Ramos (cell line): ENCODE measurements around the gene BYSL.

Experiments used
- in situ Hi-C: fragments of 300-500 bp; cut with MboI; formaldehyde crosslinking; loops from one replicate; pipeline ENCODE4 v1.14.3; 2022; ENCODE audit warnings: low sequenced_read_pairs; ENCODE audit not compliant: unreplicated experiment

The BYSL gene, protein sequence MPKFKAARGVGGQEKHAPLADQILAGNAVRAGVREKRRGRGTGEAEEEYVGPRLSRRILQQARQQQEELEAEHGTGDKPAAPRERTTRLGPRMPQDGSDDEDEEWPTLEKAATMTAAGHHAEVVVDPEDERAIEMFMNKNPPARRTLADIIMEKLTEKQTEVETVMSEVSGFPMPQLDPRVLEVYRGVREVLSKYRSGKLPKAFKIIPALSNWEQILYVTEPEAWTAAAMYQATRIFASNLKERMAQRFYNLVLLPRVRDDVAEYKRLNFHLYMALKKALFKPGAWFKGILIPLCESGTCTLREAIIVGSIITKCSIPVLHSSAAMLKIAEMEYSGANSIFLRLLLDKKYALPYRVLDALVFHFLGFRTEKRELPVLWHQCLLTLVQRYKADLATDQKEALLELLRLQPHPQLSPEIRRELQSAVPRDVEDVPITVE

DNA sequence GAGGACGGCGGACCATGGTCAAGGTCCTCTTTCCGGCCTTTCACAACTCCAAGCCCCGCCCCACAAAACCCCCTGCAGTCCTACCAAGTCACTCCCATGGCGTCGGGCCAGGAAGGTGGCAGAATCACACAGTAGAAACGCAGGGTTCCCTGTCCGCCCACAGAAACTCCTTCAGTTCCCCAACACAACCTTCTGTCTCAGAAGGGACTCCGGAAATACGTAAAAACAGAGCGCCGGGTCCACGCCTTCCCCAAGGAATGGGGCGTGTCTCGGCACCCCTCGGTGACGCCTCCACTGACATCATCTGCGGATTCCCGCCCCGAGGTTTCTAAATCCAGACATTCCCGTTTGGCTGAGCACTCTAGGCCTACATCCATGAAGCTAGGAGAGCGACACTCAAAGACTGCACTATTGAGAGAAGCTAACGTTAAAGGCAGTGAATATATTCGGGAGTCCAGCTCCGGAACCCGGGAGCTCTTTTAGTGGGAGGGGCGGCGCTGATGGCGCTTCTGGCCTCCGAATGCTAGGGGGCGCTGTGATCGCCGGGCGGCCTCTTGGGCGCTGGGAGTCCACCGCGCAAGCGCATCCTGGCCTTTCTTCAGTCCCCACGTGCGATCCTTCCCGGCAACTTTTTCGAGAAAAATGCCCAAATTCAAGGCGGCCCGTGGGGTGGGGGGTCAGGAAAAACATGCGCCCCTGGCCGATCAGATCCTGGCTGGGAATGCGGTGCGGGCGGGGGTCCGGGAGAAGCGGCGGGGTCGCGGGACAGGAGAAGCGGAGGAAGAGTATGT is at the start of gene BYSL, which contains the start of gene MED20:
Gene BYSL (plus strand): TSS at position 579 of the 791 bp plus-strand sequence. CDS start 64 bp downstream, at position 643.
Gene MED20 (minus strand): TSS at position 219 of the 791 bp plus-strand sequence. CDS start 121 bp downstream, at position 98.
- in situ Hi-C loops, result loop anchor here (10.0 kb wide), 1 partner anchor 136 kb away; the partner anchor contains the start of genes PRICKLE4 and TOMM6

DNA sequence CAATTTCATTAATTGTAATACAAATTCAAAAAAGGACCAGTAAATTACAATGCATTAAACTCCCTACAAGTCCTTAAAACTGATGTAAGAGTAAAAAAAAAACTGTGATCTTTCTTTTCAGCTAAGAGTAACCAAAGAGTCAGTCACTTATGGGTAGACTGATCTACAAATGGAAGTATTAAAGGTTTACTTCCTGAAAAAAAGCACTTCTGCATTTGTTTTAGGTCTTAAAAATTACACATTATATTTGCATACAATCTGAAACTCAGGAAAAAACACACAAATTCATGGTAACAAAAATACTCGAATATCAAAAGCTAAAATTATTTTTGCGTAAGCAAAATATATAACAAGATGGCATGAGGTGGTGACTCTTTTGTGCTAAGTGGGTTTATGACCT is 49.6 kb upstream of the BYSL start:
- in situ Hi-C loops, result no loop called here

DNA sequence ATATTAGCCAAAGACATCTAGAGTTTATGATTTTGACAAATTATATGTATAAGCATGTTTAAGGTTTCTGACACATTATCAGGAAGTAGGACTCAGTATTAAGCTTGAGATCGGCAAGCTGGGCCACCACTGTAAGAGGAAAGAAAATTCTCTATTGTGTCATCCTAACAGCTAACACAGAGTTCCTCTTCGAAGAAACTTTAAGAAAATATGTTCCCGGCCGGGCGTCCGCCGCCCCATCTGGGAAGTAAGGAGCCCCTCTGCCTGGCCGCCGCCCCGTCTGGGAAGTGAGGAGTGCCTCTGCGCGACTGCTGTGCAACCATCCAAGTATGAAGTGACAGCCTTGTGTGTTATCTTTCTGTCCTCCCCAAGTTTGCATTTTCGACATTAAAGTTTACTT is 49.2 kb upstream of the BYSL start:
- in situ Hi-C loops, result no loop called here

DNA sequence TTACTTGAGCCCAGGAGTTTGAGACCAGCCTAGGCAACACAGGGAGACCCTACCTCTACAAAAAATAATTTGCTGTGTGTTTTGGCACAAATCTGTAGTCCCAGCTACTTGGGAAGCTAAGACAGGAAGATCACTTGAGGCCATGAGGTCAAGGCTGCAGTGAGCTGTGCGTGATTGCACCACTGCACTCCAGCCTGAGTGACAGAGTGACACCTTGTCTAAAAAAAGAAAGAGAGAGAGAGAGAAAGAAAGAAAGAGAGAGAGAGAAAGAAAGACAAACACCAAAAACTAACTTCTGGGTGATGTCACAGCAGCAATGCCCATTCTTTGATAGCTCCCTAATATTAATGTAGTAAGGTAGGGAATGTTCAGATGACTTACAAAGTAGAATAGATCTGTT is 46.6 kb upstream of the BYSL start:
- in situ Hi-C loops, result no loop called here

DNA sequence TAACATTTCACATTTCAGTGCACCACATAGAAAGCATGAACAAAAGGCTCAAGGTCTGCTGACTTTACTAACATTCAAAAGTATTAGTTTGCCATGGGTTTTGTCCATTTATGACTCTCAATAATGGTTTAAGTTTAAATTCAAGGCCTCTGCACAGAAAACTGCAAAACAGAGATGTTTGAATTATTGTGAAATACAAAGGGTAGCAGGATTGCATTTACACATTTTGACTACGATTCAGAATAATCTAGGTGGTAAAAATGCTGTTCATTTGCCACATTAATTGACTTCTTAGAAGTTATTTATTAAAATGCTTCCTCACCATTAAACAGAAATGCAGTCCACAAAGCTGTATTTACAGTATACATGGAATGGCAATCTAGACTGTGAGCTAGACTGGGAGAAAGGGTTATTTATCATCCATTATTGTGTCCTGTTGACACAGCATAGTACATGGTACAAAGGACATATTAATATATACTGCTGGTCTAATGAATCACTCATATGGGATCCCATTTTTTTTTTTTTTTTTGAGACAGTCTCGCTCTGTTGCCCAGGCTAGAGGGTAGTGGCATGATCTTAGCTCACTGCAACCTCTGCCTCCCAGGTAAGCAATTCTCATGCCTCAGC is 44.1 kb upstream of the BYSL start:
- in situ Hi-C loops, result no loop called here

DNA sequence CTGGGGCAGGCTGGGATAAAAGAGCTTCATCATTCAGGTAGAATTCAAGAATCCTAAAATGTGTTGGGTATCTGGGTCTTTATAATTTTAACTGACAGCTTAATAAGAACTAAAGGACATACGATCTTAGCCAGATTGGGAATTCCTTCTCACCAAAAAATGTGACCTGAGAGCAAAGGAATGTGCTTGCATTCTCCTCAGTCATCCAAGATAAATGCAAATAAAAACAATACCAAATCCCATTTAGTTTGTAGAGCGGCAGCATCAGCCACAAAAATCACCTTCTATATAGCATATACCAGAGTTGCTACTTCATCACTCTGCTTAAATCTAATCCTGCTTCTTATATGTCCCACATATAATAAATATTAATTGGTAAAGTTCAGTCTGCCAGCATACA is 43.1 kb upstream of the BYSL start:
- in situ Hi-C loops, result no loop called here

DNA sequence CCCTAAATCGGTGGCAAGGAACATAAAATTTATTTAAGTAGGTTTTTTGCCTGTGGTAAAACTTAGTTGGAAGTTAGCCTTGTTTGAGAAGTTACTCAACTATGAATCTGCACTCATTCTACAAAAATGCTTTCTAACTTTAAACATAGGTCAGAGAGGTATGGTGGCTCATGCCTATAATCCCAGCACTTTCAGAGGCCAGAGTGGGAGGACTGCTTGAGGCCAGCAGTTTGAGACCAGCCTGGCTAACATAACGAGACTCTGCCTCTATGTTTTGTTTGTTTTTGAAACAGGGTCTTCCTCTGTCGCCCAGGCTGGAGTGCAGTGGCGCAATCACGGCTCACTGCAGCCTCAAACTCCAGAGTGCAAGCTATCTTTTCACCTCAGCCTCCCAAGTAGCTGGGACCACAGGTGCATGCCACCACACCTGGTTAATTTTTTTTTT is 42.3 kb upstream of the BYSL start:
- in situ Hi-C loops, result no loop called here

DNA sequence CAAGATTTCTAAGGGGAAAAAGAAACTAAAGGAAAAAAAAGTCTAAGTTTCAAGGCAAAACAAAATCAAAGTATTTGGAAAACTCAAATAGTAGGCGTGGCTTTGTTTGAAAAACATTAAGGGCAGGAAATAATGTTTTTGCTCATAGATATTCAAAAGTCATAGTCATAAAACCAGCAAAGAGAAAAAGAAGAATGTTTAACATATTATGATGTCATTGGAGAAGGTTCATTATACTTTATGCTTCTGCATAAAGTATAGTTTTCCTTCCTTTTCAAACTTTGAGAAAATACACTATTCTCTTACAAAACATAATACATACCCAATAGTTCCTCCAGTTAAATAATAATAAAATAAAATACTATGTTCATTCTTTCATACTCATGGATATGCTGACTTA is 39.8 kb upstream of the BYSL start:
- in situ Hi-C loops, result no loop called here

DNA sequence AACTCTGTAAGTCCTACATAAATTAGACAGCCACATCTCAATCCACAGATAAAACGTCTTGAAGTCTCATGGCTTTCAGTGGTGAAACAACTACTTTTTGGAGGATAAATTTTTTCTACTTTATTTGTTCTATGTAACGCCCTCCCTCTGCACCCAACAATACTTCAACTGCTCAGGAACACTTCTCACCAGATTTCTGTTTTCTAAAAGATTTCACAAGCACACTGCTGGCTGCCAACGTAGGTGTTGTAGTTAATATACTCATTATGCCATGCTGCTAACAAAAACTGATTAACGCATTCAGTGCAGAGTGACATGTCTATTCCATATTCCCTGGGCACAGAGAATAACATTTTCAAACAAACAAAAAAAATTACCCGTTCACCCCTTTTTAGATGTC is 36.3 kb upstream of the BYSL start:
- in situ Hi-C loops, result no loop called here

DNA sequence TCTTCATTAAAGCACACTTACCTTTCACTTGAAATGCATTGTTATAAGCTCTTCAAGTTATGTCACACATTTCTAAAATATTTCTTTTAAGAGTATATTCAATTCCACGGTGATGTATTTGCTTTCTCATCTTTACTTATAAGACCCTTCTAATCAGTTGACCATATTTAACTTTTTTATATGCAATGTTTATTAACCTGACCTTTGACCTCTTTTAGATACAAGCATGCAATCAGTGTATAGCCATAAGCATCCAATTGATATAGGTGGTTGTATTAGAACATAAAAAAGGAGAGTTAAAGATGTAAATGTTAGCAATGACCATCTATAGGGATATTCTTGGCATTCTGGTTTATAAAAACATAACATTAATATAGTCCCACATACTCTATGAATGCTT is 35.4 kb upstream of the BYSL start:
- in situ Hi-C loops, result no loop called here

DNA sequence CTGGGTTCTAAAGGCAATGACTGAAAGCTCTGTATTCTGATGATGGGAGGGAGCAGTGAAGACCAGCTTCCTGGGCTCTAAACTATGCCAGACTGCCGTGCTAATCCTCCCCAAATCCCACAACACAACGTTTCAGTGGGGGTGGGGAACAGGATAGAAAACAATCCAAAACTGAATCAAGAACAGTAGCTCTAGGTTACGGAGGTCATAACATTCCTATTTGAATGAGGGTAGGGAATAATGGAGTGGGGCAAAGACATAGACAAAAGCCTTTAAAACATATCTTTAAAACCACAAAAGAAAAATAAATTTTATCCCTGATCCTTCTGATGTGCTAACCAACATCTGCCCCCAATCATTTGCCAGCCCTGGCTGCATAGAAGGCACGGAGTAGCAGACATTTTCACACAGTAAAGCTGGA is 34.0 kb upstream of the BYSL start:
- in situ Hi-C loops, result no loop called here

DNA sequence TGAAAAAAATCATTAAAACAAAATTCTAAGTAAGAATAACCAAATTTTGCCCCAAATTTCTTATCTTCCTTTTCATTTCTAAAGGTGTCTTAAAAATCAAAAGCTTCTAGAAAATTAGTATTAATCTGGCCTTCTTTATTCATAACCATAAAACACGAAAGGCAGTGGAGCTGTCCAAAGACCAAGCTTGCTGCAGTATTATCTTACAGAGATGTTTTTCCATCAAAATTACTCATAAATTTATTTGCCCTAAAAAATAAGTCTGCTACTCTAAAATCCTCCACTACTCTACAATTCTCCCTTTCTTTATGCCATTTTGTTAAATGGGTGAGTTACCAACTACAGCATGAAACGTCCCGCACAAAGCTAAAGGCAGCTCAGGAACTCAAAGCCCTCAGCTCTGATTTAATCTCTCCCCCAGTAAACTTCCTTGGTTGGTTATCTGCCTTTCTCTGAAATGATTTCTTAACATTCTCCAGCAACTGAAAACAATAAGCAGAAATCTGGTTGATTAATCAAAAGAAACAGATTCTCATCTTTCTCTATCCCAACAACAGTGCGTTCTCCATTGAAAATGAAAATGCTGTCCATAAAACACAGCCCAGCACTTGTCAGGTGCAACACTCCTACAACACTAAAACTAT is 28.3 kb upstream of the BYSL start:
- in situ Hi-C loops, result no loop called here

DNA sequence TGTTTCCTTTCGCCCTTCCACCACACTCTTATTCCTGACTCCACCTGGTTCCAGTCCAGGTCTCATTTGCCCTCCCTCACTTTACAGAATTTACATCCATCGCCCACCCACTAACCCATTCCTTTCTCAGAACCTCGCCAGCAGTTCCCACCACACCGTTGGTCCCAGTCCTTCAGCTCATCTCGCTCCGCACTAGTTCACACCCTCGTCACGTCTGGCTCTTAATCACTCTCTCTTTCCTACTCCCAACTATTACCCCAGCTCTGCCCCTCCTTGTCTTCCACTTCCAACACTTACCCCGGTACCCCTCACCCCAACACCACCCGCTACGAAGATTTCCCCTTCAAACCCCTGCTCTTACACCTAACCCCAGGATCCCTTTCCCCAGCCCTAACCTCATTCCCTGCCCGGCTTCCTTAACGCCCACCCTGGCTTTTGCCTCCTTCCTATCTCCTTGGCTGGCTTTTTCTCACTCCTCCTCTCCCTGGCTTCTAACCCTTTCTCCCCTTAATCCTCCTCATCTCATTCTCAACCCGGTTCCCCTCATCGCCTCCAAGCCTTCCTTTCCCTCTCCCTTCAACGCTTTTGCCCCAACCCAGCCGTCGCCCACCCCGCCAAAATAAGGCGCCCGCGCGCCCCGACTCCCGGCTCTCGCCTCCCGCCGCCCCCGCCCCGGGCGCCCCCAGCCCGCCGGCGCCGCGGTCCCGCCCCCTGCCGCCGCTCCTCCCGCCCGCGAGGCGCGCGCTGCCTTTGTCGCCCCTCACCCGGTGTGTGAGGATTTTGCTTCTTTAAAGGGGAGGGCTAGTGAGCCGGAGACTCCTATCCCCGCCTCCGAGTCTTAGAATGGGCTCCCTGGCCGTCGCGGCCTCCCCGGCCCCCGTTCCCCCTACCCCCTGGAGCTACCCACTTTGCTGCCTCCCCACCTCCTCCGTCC is 26.7 kb upstream of the BYSL start:
- in situ Hi-C loops, result no loop called here

DNA sequence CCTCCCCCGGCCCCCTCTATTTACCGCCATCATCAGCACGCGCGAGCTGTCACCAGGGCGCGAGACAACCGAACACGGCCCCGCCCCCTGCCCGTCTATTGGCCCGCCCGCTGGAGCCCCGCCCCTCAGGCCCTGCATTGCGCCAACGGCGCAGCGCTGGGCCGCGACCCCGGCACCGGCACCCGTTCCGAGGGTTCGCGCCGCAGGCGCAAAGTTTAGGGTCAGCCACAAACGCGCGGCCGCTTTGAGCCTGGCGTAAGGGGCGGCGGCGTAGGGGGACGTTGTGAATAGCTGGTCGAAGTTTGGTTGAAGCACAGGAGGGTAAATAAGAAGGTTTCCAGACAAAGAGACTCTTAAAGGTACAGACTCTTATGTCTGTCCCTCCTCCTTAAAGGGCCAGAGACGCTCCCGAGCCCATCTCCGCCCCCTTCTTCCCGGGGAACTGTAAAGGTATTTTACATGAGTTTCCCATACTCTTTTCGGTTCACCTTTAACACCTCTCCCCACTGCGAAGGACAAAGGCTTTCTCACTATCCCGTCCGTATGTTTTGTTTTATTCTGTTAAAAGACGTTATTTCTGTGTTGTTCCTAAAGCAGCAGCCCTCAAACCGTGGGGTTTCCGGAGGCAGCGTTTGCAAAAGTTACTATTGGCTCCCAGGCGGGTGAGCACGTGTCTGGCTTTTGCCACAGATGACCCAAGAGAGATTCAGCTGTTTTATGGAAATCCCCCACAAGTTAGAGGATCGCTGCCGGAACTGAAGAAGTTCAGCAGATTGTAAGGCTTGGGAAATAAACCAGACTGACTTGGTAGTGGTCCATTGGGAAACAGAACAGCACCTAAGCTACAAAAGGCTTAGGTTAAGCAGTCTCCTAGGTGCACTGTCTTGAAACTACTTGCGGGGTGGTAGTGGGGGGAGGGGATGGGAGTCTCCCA is 25.7 kb upstream of the BYSL start, which contains the start of gene USP49:
Gene USP49 (minus strand): TSS at position 76 of the 934 bp plus-strand sequence. CDS start 88,392 bp downstream, outside the sequence.
- in situ Hi-C loops, result no loop called here

DNA sequence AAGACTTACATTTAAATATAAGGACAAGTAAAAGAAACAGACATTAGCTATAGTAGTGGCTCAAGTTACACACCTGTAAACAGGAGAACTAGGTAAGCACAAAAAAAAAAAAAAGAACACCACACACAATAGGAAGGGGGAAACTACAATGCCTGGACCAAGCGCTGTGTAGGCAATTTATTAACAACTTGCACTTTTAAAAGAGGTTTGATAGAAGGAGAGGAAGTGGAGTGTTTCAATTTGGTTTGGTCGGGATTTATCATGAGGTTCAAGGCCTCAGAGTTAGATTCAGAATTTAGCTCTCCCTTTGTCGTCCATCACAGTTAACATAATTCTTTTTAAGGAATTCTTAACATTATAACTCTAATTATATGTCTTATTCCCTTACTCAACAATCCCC is 25.0 kb upstream of the BYSL start:
- in situ Hi-C loops, result no loop called here

DNA sequence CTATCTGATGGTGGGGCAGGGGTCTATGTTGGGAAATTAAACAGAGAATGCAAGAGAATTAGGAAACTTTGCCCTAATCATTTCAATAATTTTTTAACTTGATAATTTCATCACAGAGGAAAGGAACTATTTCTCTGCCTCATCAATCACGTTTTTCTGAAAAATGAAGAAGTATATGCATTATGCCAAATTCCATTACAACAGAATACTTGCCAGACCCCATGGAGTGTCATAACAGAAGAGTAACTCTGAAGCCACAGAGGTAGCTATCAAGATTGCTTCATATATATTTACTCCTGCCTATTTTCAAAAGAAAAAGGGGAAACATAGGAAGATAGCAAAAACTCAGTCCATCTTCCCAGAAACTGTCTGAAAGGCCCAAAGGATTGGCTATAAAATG is 20.4 kb upstream of the BYSL start:
- in situ Hi-C loops, result no loop called here

DNA sequence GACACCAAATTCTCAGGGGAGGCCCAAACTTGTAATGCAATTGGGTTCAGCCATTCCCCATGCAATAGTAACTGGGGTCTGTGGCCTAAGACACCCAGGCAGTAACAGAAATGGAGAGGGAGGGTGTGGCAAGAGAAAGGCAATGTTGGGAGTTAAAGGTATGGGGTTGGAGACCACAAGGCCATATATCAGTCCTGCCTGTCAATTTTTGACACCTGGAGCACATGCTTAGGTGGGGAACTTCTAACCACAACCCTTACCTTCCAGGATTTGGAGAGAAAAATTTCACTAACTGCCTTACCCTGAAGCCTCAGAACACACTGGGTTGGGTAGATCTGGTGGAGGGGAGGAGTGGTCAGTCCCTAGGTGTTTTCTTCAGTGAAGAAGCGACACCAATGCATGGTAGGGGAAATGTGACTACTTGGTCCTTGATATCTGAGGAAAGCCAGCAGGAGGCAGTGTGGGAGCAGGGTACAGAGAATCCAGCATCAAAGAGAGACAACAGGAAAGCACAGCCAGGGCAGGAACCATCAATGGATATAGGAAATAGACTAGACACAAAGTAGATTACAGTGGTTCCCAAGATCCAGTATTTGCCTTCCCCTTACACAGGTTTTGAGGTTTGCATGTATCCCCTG is 19.3 kb upstream of the BYSL start:
- in situ Hi-C loops, result no loop called here

DNA sequence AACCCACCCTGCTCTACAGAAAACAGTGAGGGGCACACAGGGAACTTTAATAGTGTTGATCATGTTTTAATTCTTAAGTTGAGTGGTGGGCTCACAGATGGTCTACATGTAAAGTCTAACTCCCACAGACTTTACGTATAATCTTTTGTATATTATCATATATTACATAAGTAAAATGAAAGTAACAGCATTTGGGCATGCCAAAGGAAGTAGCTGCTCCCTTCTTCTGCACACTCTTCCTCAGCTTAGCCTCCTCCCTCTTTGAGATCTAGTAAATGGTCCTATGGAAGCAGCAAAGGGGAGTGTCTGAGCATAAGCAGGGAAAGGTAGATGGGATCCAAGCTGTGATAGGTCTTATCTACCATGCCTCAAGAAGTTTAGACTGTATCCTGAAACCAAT is 11.6 kb upstream of the BYSL start:
- in situ Hi-C loops, result no loop called here
